Upper lobe of left lung (tissue), 6 donors: ENCODE data around the gene HAUS6. TPM values are rescaled to one million over a fixed set of nuclear protein-coding genes. Genes with fewer than 3 reads are reported as not detected.

Experiments
- ATAC-seq, 2 donors: fragments of 200-7000 bp; cut with Tn5 transposase; one replicate each; pipeline ENCODE4 v1.9.1; 2022; ENCODE audit warnings: mild to moderate bottlenecking in 2 of 2, moderate library complexity in 2 of 2; ENCODE audit not compliant: low FRiP score in 2 of 2
- DNase-seq, 2 donors: peaks; one replicate each; pipeline ENCODE4 v3.0.0-alpha.2; 2019 to 2020
- H3K27ac ChIP-seq, 4 donors: fragments of 200-600 bp; sonication (generic); one replicate each; pipeline ENCODE4 v1.5.1; 2016 to 2019
- H3K27me3 ChIP-seq, 4 donors: fragments of 200-600 bp; sonication (generic); one replicate each; pipeline ENCODE4 v1.5.1; 2017 to 2019
- H3K36me3 ChIP-seq, 4 donors: fragments of 200-600 bp; sonication (generic); one replicate each; pipeline ENCODE4 v1.5.1; 2016 to 2019
- H3K4me1 ChIP-seq, 4 donors: fragments of 200-600 bp; sonication (generic); one replicate each; pipeline ENCODE4 v1.5.1; 2018 to 2019
- H3K4me3 ChIP-seq, 4 donors: fragments of 200-600 bp; sonication (generic); one replicate each; pipeline ENCODE4 v1.5.1; 2017 to 2019; ENCODE audit warnings: mild to moderate bottlenecking in 2 of 4, moderate library complexity in 1 of 4
- H3K9me3 ChIP-seq, 4 donors: fragments of 200-600 bp; sonication (generic); one replicate each; pipeline ENCODE4 v1.5.1; 2018 to 2019
- CTCF ChIP-seq, 6 experiments: fragments of 450-650 bp in 4 of 6; fragments of 200-600 bp in 2 of 6; sonication (generic) in 2 of 6; IDR thresholded peaks; one replicate each; pipeline ENCODE4 v1.5.1; 2016 to 2019; ENCODE audit warnings: antibody characterized with exemption in 6 of 6
- EP300 ChIP-seq, 4 donors: sonication (generic); formaldehyde crosslinking; IDR thresholded peaks; one replicate each; pipeline ENCODE4 v1.5.1; 2017; ENCODE audit warnings: antibody characterized with exemption in 4 of 4, control low read depth in 2 of 4
- POLR2A ChIP-seq, 4 donors: fragments of 450-650 bp; IDR thresholded peaks; one replicate each; pipeline ENCODE4 v1.5.1; 2016 to 2017; ENCODE audit warnings: antibody characterized with exemption in 4 of 4, mild to moderate bottlenecking in 2 of 4
- POLR2AphosphoS5 ChIP-seq, 2 donors: sonication (generic); formaldehyde crosslinking; IDR thresholded peaks; one replicate each; pipeline ENCODE4 v1.5.1; 2017; ENCODE audit warnings: antibody characterized with exemption in 2 of 2
- WGBS, 2 donors: methylation state at CpG; one replicate each; pipeline ENCODE4 v1.1.5; 2017 to 2018; 5-methylcytosine and 5-hydroxymethylcytosine counted together
- total RNA-seq, 6 donors: library from RNA; depleted of rRNA in 4 of 6; stranded (reverse); fragments of >200 nt in 4 of 6; gene quantifications; one replicate each; pipeline versions ENCODE4 v1.1.0 to v1.2.1, GENCODE V29; 2016 to 2021
- donor health status: DM: no; HTN: no; CAD: no; lungs with moderate emphysema.
- donor health status: DM: no; HTN: yes; CAD: no; lungs with severe emphysema.

Gene HAUS6
- total RNA-seq, 6 donors from 2014 or later, result 3.3 to 11.8 (median 6.6) TPM

- H3K36me3 ChIP-seq, result no peaks in the 10 kb centered on the region
- H3K27me3 ChIP-seq, result no peaks in the 10 kb centered on the region
- no peaks in the 10 kb centered on the region for H3K9me3 ChIP-seq
- WGBS, 2 donors, result 59 to 73% methylated on average over 4 to 20 of the region's 20 CpGs
- peaks cover 0 to 6% (median 0%) of the 10 kb centered on the region in 4 donors for H3K4me1 ChIP-seq
- H3K27ac ChIP-seq, result no peak within 1 kb of the TSS
- ATAC-seq (peak; percentile 25 to 71), DNase-seq (peak in 1 of 2 donors; percentile 83)
- no peak within 1 kb of the TSS for H3K4me3 ChIP-seq
- TF ChIP-seq CTCF (IDR thresholded peaks at IDR 0.05) (no peak), EP300 (IDR thresholded peaks at IDR 0.05) (no peak), POLR2A (IDR thresholded peaks at IDR 0.05) (no peak), POLR2AphosphoS5 (IDR thresholded peaks at IDR 0.05) (no peak)
These were observed 69.7 kb downstream of the HAUS6 start, which contains the start of gene SAXO1 for GRCh38 chr9:19033015-19033414. Gene SAXO1, minus strand, starts transcription at chr9:19033209. Its CDS starts 301 bp downstream, at chr9:19032908.

- ATAC-seq (no peak), DNase-seq (no peak)
- H3K4me1 ChIP-seq, result peaks cover 0 to 6% (median 0%) of the 10 kb centered on the region in 4 donors
- no peaks in the 10 kb centered on the region for H3K27me3 ChIP-seq
- no peak for TF ChIP-seq EP300 (IDR thresholded peaks at IDR 0.05)
- TF ChIP-seq POLR2AphosphoS5 (IDR thresholded peaks at IDR 0.05), result no peak
- TF ChIP-seq POLR2A (IDR thresholded peaks at IDR 0.05), result no peak
- TF ChIP-seq CTCF (IDR thresholded peaks at IDR 0.05), result no peak
- no peak overlapping the region for H3K27ac ChIP-seq
- no peak overlapping the region for H3K4me3 ChIP-seq
- 70 to 81% methylated on average over 14 of the region's 14 CpGs for WGBS, 2 donors
- H3K9me3 ChIP-seq, result no peaks in the 10 kb centered on the region
- no peaks in the 10 kb centered on the region for H3K36me3 ChIP-seq
These were observed 70.3 kb downstream of the HAUS6 start for GRCh38 chr9:19032406-19032805.

- WGBS, 2 donors, result 83 to 96% methylated on average over 1 of the region's 1 CpG
- Histone ChIP-seq H3K36me3 (no peaks in the 10 kb centered on the region), H3K4me3 (no peak overlapping the region), H3K27me3 (no peaks in the 10 kb centered on the region), H3K27ac (no peak overlapping the region), H3K9me3 (no peaks in the 10 kb centered on the region), H3K4me1 (peaks cover 0 to 6% (median 0%) of the 10 kb centered on the region in 4 donors)
- DNase-seq (no peak), ATAC-seq (no peak)
- no peak for TF ChIP-seq POLR2AphosphoS5 (IDR thresholded peaks at IDR 0.05)
- TF ChIP-seq CTCF (IDR thresholded peaks at IDR 0.05), result no peak
- no peak for TF ChIP-seq EP300 (IDR thresholded peaks at IDR 0.05)
- TF ChIP-seq POLR2A (IDR thresholded peaks at IDR 0.05), result no peak
These were observed 71.8 kb downstream of the HAUS6 start for GRCh38 chr9:19030899-19031298.

GRCh38 chr9:19028835-19029451, 73.8 kb downstream of the HAUS6 start:
- Histone ChIP-seq H3K4me3 (no peak overlapping the region), H3K4me1 (peaks cover 0 to 6% (median 0%) of the 10 kb centered on the region in 4 donors), H3K27ac (no peak overlapping the region), H3K36me3 (no peaks in the 10 kb centered on the region), H3K27me3 (no peaks in the 10 kb centered on the region), H3K9me3 (no peaks in the 10 kb centered on the region)
- TF ChIP-seq POLR2AphosphoS5 (IDR thresholded peaks at IDR 0.05) (no peak), POLR2A (IDR thresholded peaks at IDR 0.05) (no peak), CTCF (IDR thresholded peaks at IDR 0.05) (peak; percentile 48 to 70 (median 67)), EP300 (IDR thresholded peaks at IDR 0.05) (no peak)
- peak in 1 of 2 donors; percentile 79 for ATAC-seq
- 37 to 40% methylated on average over 8 of the region's 8 CpGs for WGBS, 2 donors
- peak in 1 of 2 donors; percentile 26 for DNase-seq

- peak in 1 of 2 donors; percentile 73 for DNase-seq
- TF ChIP-seq CTCF (IDR thresholded peaks at IDR 0.05) (no peak), EP300 (IDR thresholded peaks at IDR 0.05) (no peak), POLR2AphosphoS5 (IDR thresholded peaks at IDR 0.05) (no peak), POLR2A (IDR thresholded peaks at IDR 0.05) (no peak)
- Histone ChIP-seq H3K27me3 (no peaks in the 10 kb centered on the region), H3K36me3 (no peaks in the 10 kb centered on the region), H3K4me3 (no peak overlapping the region), H3K4me1 (peaks cover 0 to 6% (median 0%) of the 10 kb centered on the region in 4 donors), H3K9me3 (no peaks in the 10 kb centered on the region), H3K27ac (no peak overlapping the region)
- WGBS, 2 donors, result 95 to 97% methylated on average over 11 to 22 of the region's 22 CpGs
- ATAC-seq, result peak in 1 of 2 donors; percentile 56
These were observed 74.9 kb downstream of the HAUS6 start for GRCh38 chr9:19027825-19028224.
